HepG2 (cell line): Measurements from ENCODE around the gene ALPK3. TPM values are rescaled to one million over a fixed set of nuclear protein-coding genes. Genes with fewer than 3 reads are reported as not detected.

Source experiments
- BCL3 ChIP-seq: sonication (generic); formaldehyde crosslinking; IDR thresholded peaks from 2 replicates; pipeline ENCODE4 v1.5.1; 2020; ENCODE audit warnings: mild to moderate bottlenecking, missing genetic modification reagents, moderate library complexity
- BHLHE40 ChIP-seq: IDR thresholded peaks from 2 replicates; pipeline ENCODE4 v1.6.1; 2011; ENCODE audit warnings: low read length, improper control_type of control experiment
- FOXC1 ChIP-seq: sonication (generic); formaldehyde crosslinking; IDR thresholded peaks from 2 replicates; pipeline ENCODE4 v1.8.0; 2022; ENCODE audit warnings: mild to moderate bottlenecking, missing genetic modification reagents, borderline replicate concordance
- NFE2L2 ChIP-seq: fragments of 150-350 bp; IDR thresholded peaks from 2 replicates; pipeline ENCODE4 v1.6.1; 2014; ENCODE audit warnings: low read length
- REXO4 ChIP-seq: sonication (generic); formaldehyde crosslinking; IDR thresholded peaks from 2 replicates; pipeline ENCODE4 v1.8.0; 2022; ENCODE audit warnings: missing genetic modification reagents, mild to moderate bottlenecking, borderline replicate concordance
- SAP130 ChIP-seq: IDR thresholded peaks from 2 replicates; pipeline ENCODE4 v1.6.1; 2016; ENCODE audit warnings: low read depth
- SKIL ChIP-seq: sonication (generic); formaldehyde crosslinking; IDR thresholded peaks from 2 replicates; pipeline ENCODE4 v1.8.0; 2022; ENCODE audit warnings: missing genetic modification reagents, mild to moderate bottlenecking, moderate library complexity, borderline replicate concordance
- TBX3 ChIP-seq: fragments of 450-650 bp; IDR thresholded peaks from 2 replicates; pipeline ENCODE4 v1.6.1; 2017; ENCODE audit warnings: antibody characterized with exemption, mild to moderate bottlenecking, inconsistent platforms, borderline replicate concordance
- THAP8 ChIP-seq: sonication (generic); formaldehyde crosslinking; IDR thresholded peaks from 2 replicates; pipeline ENCODE4 v1.5.1; 2020; ENCODE audit warnings: missing genetic modification reagents, mild to moderate bottlenecking, borderline replicate concordance
- ZFP41 ChIP-seq: sonication (generic); formaldehyde crosslinking; IDR thresholded peaks from 2 replicates; pipeline ENCODE4 v1.4.0; 2020; ENCODE audit warnings: mild to moderate bottlenecking, missing genetic modification reagents, borderline replicate concordance
- ZNF276 ChIP-seq: sonication (generic); formaldehyde crosslinking; IDR thresholded peaks from 2 replicates; pipeline ENCODE4 v1.4.0; 2020; ENCODE audit warnings: mild to moderate bottlenecking, low read depth, missing genetic modification reagents
- ZNF558 ChIP-seq: sonication (generic); formaldehyde crosslinking; IDR thresholded peaks from 2 replicates; pipeline ENCODE4 v1.9.0; 2022; ENCODE audit warnings: mild to moderate bottlenecking, missing genetic modification reagents, borderline replicate concordance
- ZNF678 ChIP-seq: sonication (generic); formaldehyde crosslinking; IDR thresholded peaks from 2 replicates; pipeline ENCODE4 v1.4.0; 2020; ENCODE audit warnings: mild to moderate bottlenecking, missing genetic modification reagents
- ZNF720 ChIP-seq: sonication (generic); formaldehyde crosslinking; IDR thresholded peaks from 2 replicates; pipeline ENCODE4 v1.4.0; 2020; ENCODE audit warnings: missing genetic modification reagents
- ZSCAN30 ChIP-seq: sonication (generic); formaldehyde crosslinking; IDR thresholded peaks from 2 replicates; pipeline ENCODE4 v1.5.0; 2020; ENCODE audit warnings: mild to moderate bottlenecking, missing genetic modification reagents
- polyA plus RNA-seq, 8 experiments: library from polyadenylated mRNA; depleted of rRNA in 3 of 8; stranded (reverse) in 7 of 8; unstranded in 1 of 8; fragments of >200 nt; fragmentation: Illumina TruSeq in 4 of 8; extraction: Trizol in 4 of 8; gene quantifications; 2 replicates each; pipeline versions ENCODE4 v1.2.1 to v1.2.3, GENCODE V29; 2011 to 2016; ENCODE audit warnings: low read depth in 4 of 8, missing spikeins in 1 of 8, mixed read lengths in 1 of 8; ENCODE audit not compliant: insufficient read depth in 1 of 8
- total RNA-seq, 5 experiments: library from RNA; depleted of rRNA; stranded (reverse); fragments of >200 nt; fragmentation: Illumina TruSeq; extraction: Trizol; gene quantifications; 2 replicates each; pipeline ENCODE4 v1.2.3, GENCODE V29; 2016; ENCODE audit warnings: low read depth in 1 of 5

Gene ALPK3
- total and polyA plus RNA-seq, 2 of the 13 experiments (the other 11 are each of a cell fraction or from before 2014, with no cell fraction given): 0.04 to 0.42 TPM

GRCh38 chr15:84886211-84886983 is 69.2 kb downstream of the ALPK3 start (continued):
- TF ChIP-seq THAP8 (CRISPR knock-in tag): no peak
- no peak for TF ChIP-seq REXO4
- TF ChIP-seq FOXC1 (CRISPR knock-in tag): peak; percentile 45; the same call in 1 of the 2 replicates
- no peak for TF ChIP-seq NFE2L2
- peak; percentile 52; the same call in 1 of the 2 replicates for TF ChIP-seq SKIL (CRISPR knock-in tag)
- TF ChIP-seq SAP130 (CRISPR knock-in tag): peak; percentile 77
- peak; percentile 46; the same call in 1 of the 2 replicates for TF ChIP-seq ZNF558 (CRISPR knock-in tag)
- no peak for TF ChIP-seq ZNF720 (CRISPR knock-in tag)
- TF ChIP-seq BCL3 (CRISPR knock-in tag): no peak
- no peak for TF ChIP-seq ZSCAN30
- peak; percentile 46; the same call in 1 of the 2 replicates for TF ChIP-seq ZNF276 (CRISPR knock-in tag)
- no peak for TF ChIP-seq ZNF678 (CRISPR knock-in tag)
- no peak for TF ChIP-seq TBX3
- 0 out of 2 replicates have a peak, but pooled peaks have one; percentile 37 for TF ChIP-seq ZFP41 (CRISPR knock-in tag)
- TF ChIP-seq BHLHE40: peak; percentile 20; the same call in 1 of the 2 replicates
